Retinal pigment epithelial cell (primary cell): ENCODE results near the gene KDM3B.

Experiments used
- DNase-seq: peaks from one replicate; pipeline ENCODE4 v3.0.0-alpha.2; 2010; ENCODE audit warnings: low read depth
- H3K4me3 ChIP-seq: 2 replicates; pipeline ENCODE4 v1.5.1; 2011; ENCODE audit warnings: mild to moderate bottlenecking, low read length, control low read depth, moderate library complexity
- TF ChIP-seq, protein P1 (sequence below): conservative IDR thresholded peaks from 2 replicates; pipeline ENCODE4 v1.5.1; 2011; ENCODE audit warnings: low read depth, low read length, control low read depth, inconsistent platforms

KDM3B gene

GRCh38 chr5:138330813-138331448 is 21.6 kb upstream of the KDM3B start:
- no peak for DNase-seq
- TF ChIP-seq, protein P1, sequence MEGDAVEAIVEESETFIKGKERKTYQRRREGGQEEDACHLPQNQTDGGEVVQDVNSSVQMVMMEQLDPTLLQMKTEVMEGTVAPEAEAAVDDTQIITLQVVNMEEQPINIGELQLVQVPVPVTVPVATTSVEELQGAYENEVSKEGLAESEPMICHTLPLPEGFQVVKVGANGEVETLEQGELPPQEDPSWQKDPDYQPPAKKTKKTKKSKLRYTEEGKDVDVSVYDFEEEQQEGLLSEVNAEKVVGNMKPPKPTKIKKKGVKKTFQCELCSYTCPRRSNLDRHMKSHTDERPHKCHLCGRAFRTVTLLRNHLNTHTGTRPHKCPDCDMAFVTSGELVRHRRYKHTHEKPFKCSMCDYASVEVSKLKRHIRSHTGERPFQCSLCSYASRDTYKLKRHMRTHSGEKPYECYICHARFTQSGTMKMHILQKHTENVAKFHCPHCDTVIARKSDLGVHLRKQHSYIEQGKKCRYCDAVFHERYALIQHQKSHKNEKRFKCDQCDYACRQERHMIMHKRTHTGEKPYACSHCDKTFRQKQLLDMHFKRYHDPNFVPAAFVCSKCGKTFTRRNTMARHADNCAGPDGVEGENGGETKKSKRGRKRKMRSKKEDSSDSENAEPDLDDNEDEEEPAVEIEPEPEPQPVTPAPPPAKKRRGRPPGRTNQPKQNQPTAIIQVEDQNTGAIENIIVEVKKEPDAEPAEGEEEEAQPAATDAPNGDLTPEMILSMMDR = no peak

DNA sequence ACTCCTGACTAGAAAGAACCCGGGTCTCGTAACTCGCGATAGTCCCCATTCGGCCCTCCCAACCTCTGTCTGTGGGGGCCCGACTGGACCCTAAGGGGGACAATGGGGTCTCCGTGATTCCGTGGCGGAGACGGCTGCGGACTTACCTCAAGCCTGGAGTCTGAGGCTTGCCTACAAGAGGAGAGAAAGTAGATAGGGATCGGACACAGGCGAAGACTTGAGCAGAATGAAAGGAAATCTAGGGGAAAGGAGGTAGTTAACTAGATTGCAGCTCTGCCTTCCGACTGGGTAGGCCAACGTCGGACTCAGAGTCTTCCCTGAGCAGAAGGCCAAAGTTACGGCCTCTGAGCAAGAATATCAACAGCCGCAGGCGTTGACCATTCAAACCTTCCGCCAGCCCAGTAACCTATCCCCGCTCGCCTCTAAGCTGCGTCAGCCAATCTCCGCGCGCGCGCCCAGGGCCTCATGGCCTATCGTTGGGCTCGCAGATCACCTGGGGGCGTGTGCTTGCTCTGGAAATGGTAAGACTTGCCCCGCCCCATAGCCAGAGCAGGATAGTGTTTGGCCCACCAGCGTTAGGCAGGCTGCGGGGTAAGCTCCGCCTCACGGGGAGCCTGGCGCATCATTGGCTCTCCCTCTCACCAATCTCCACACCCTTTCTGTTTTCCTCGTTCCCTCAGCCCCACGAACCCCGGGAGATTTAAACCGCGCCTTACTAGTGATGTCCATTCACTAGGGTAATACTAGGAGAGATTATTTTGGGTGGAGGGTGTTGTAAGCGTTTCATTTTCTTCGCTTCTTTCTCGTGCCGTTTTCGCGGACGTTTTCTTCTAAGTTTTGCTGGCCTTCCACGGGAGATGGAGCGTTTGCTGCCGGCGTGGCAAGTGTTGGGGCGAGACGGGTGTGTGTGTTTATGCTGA is 20.8 kb upstream of the KDM3B start, which contains the start of gene CDC25C:
TSS of gene CDC25C (minus strand) at position 356 of the 920 bp plus-strand sequence. CDS start 624 bp downstream, outside the sequence.
- DNase-seq = peak; percentile 99
- peak within 1 kb of the TSS; percentile 90 for H3K4me3 ChIP-seq
- TF ChIP-seq, protein P1 = no peak

More at GRCh38 chr5:138330813-138331448, 21.6 kb upstream of the KDM3B start:
- H3K4me3 ChIP-seq = peak overlapping the region; percentile 90

DNA sequence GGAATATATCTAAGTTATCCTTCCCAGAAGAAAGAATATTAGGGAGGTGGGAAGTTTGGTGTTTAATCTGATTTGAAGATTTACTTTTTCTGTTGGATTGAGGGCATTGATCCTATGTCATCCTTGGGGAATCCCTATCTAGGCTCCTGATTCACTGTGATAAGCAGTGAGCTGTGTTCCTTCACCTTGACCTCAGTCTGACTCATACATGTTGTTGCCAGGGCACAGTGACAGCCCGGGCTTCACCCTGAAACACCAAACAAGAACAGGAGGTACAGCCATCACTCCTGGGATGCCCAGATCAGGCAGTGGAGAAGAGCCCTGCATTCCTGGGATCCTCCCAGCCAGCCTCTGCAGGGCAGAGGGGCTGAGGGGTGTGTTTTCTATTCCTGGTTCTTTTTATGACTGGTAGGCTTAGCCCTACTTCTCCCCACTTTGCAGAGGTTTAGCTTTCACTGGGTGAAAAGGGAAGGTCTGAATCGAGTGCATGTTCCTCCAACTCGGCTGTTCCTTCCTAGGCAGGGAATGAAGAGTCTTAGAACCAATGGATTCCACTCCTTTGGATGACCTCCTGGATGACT is 17.5 kb upstream of the KDM3B start:
- TF ChIP-seq, protein P1 = no peak
- no peak for DNase-seq
- H3K4me3 ChIP-seq = no peak overlapping the region

DNA sequence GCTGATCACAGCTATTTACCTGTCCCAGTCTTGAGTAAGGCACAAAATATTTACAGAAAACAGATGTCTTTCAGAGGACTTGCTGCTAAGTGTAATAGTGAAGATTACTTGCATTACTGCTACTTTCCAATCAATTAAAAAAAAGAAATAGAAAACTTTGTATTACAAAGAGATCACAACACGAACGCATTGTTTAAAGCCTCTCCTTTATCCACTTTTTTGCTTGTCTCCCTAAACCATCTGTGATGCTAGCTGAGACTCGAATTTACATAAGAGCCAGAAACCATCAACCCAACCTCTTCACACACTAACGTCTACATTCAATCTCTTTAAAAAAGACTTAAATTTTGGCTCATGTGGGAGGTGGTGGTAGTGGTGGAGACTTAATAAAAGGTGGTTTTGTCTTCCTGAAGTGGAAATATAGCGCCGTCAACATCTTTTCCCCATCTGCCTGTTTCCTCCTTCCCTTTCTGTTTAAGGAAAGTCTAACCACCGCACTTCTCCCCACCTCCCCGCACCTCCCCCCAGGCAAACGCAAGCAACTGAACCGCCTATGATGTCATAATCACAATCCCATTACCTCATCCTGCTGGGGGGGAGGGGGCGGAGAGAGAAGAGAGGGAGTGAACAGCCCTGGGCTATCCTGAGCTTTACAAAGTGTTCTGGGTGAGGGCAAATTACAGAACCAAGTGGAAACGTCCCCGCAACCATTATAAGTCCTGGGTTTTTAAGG is 15.4 kb upstream of the KDM3B start:
- TF ChIP-seq, protein P1 = no peak
- H3K4me3 ChIP-seq = peak overlapping the region; percentile 94
- DNase-seq = no peak

- TF ChIP-seq, protein P1 = no peak
These were observed 14.6 kb upstream of the KDM3B start, which contains the start of gene FAM53C for GRCh38 chr5:138337685-138338410. FAM53C (plus strand) TSS chr5:138338266; CDS start chr5:138341336, 3,070 bp downstream.

DNA sequence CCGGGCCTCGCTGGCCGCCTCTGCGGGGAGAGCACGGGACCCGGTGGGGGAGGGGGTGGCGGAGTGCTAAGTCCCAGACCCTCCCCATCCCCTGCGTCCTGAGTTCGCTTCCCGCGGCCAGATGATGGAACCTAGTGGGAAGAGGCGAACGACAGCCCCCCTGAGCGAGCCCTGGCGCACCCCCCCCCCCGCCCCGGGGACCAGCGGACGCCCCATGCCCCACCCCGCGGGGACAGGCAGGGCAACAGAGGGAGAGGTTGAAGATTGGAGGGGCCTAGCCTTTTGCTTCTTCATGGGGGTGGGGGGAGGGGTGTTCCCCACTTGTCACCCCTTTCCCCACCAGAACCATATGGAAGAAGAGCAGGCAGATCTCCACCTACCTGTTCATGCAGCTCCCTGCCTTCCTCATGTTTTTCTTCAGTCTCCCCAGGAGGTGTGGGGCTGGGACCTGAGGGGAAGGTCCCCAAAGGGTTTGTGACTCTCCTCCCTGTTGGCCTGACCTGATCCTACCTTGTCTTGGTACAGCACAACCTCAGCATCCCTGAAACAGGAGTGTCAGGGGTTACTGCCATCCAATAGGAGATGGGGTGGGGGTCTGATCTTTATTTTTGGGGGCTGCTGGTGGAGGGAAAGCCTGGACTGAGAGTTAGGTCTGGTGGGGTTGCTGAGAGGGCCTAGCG is 13.9 kb upstream of the KDM3B start:
- TF ChIP-seq, protein P1 = no peak
- peak overlapping the region; percentile 94 for H3K4me3 ChIP-seq
- DNase-seq = no peak

More at GRCh38 chr5:138337685-138338410, 14.6 kb upstream of the KDM3B start, which contains the start of gene FAM53C:
- DNase-seq = peak; percentile 67
- peak within 1 kb of the TSS; percentile 94 for H3K4me3 ChIP-seq
